SHP77 treated with DMSO at 0.1 percent for 48 hours (cell line): ENCODE results near the gene FASN.

Experiments
- DNase-seq: peaks from one replicate; lab custom pipeline; 2025; lab: John Stamatoyannopoulos, UW

The FASN gene

GRCh38 chr17:82117139-82118090 lies 19.4 kb upstream of the FASN start:
- DNase-seq: no peak

DNA sequence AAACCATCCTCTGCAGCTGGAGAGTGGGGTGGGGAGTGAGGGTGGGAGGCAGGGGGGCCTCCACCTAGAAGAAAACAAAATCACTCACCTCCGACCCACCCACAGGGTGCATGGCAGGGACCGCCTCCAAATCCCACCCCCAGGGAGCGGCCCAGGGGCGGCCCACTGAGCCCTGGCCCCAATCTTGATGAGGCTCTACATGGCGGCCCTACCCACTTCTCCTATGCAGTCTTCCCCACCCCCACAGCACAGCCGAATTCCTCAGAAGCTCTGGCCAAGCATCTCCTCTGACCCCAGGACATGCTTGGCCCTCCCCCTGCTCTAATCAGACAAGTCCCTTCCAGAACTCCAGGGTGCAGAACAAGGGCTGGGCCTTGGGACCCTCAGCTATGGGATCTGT lies 18.2 kb upstream of the FASN start:
- no peak for DNase-seq

DNA sequence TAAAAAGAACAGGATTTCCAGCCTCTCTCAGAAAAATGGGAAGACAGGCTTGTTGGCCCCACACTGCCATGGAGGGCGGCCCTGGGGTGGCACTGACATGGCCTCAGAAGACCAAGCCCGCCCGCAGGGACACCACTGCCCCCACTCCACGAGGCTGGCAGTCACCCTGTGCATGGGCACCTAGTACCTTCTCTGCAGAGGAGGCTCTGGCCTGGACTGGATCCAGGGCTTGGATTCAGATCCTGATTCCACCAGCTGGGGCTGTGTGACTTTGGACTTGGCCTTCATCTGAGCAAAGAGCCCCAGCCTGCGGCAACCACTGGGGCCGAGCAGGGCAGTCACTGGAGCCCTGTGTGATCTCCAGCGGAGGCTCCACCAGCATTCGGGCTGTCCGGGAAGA lies 16.8 kb upstream of the FASN start:
- no peak for DNase-seq

DNA sequence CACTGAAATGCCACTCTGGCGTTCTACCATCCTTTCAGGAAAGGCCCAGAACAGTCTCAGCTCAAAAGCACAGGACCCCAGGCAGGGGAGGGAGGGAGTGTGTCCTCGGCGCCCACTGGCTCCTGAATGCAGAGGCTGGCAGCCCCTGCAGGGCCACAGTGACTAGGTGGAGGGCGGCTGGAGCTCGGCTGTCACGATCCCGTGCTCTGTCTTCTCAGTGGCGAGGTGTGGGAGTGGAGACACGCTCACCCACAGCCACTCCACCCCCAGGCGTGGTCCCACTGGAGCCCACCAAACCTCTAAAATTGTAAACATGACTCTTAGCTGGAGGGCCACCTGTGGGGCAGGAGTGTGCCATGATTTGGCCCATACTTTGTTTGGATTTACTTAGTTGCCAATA lies 16.4 kb upstream of the FASN start:
- DNase-seq: no peak

DNA sequence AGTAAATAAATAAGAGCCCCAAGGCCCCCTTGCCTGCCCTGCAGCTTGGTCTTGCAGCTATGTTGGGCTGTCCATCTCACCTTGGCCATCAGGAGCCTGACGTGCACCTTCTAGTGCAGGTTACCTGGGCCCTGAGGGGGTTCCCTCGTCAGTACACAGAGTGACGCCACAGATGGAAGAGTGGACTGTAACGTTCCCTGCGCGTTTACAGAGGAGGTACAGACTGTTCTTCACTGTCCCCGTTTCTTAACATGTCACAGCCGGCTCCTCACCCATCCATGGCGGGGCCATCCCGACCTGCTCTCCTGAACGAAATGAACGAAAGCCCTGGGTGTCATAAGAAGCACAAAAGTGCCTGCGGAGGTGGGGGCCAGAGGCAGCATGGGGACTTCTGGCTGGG lies 15.9 kb upstream of the FASN start:
- DNase-seq: no peak

DNA sequence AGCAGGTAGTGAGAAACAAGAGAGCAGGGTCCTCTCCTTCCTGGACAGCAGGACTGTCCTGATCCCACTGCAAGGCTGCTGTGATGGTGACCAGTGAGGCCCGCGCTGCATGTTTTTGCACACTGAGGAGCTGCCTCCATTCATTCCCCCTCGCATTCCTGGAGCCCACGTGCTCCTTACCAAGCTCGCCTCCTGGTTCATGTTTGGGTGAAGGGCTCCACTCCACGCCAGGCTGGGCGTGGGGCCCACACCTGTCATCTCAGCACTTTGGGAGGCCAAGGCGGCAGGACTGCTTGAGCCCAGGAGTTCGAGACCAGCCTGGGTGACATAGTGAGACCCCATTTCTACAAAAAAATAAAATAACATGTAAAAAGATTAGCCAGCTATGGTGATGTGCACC lies 15.4 kb upstream of the FASN start:
- DNase-seq: no peak

- DNase-seq: no peak
Measured at GRCh38 chr17:82112914-82113311, 14.9 kb upstream of the FASN start.

GRCh38 chr17:82112181-82112913 lies 14.3 kb upstream of the FASN start:
- DNase-seq: no peak

DNA sequence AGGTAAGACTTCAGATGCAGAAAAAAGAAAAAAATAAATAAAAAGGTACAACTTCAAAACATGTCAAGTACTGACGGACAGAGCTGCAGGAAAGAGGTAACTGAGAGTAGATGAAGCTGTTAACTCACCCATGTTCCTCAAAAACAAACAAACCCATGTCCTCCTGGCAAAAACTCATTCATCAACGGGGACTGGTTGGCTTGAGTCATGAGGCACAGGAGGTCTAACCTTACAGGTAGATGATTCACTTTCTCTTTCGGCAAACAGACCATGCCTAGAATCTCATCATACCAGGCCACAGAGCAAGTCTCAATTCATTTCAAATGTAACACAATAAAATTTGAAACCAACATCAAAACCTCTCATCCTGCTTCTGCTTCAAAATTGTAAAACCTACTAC lies 12.3 kb upstream of the FASN start:
- DNase-seq: no peak

DNA sequence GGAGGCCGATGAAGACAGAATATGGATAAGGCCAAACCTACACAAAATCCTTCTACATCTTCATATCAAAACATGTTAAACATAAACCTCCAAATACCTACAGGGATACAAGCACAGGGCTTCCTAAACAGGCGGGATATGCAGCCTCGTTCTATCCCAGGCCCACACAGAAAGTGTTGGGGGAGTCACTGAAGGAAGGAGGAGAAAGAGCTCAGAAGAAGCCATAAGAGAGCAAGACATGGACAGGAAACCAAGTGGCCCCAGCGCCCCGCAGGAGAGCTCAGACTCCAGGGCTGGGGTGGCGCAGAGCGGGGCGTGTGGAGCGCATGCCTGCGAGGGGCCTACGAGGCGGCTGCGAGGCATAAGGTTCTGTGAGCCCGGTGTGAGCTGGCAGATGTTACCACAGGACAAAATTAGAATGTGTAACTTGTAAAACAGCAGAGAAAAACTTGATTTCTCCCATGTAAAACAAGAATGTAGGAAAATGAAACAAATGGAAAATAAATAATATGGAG lies 11.0 kb upstream of the FASN start:
- DNase-seq: no peak

DNA sequence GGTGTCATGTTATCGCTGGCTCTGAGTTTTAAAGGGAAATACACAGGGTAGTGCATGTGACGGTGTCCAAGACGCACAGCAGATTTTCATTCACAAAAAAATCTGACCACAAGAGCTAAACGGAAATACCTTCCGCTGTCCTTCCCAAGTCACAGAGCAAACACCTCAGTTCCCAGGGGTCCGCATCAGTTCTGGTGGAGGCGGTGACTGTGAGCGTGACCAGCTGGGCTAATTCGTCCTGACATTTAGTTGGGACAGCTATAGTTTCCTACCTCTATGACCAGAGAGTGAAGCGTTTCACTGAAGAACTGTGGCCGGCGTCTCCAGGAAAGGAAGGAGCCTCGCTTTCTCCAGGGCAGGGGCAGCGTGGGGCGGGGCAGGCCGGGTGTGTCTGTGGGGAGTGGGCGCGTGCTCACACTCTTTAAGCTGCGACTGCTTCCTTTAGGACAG lies 10.5 kb upstream of the FASN start:
- no peak for DNase-seq

DNA sequence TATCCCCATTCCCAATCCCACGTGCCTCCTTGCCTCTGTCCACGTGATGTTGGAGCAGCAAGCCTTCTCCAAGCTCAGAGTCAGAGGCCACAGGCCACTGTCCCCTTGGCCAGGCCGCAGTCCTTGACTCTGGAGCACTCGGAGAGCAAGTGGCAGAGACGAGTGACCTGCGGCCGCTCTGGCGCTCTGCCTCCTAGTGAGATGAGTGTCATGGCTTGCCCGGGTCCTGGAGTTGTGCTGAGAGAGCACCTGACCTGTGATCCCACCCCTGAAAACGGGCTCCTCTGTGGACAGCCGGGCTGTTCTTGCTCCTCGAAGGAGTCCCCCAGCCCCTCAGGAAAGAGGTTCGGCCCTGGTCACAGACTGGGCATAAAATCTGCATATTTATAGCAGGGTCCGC lies 10.0 kb upstream of the FASN start:
- DNase-seq: no peak

- DNase-seq: no peak
Measured at GRCh38 chr17:82107341-82107860, 9.4 kb upstream of the FASN start.

- no peak for DNase-seq
Measured at GRCh38 chr17:82106688-82107305, 8.8 kb upstream of the FASN start.

DNA sequence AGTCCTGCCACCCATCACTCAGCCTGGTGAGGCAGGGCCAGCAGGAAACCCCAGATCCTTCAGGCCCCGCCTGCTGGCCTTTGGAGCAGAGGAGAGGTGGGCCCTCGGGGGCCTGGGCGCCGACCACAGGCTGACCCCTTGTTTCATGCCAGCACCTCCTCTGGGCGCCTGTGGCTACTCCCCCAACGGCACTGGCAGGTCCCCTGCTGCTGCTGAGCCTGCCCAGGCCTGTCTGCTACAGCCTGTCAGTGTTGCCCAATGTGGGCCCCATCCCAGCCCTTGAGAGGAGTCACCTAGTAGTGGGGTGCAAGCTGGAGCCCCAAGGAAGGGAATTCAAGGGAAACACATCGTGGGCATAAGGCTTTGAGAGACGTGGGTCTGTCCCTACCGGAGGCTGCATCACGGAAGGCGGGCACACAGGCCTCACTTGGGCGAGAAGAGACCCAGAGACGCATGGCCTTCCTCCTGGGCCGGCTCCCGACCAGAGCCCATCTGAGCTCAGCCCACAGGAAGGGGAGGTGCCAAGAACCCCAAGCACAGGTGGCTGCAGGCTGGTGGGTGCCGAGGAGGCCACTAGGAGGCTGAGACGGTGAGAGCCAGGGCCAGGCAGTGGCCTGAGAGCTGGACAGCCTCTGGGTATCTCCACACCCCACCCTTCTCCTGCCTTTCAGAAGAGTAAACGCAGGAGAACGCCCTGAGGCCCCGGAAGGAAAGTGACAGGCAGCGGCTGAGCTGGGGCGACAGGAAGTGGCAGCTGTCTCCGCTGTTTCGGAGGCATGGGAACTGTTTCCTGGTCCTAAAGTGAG lies 8.0 kb upstream of the FASN start:
- peak; percentile 90 for DNase-seq

- DNase-seq: no peak
Measured at GRCh38 chr17:82105417-82105881, 7.4 kb upstream of the FASN start.

- DNase-seq: no peak
Measured at GRCh38 chr17:82104797-82105416, 6.9 kb upstream of the FASN start.

DNA sequence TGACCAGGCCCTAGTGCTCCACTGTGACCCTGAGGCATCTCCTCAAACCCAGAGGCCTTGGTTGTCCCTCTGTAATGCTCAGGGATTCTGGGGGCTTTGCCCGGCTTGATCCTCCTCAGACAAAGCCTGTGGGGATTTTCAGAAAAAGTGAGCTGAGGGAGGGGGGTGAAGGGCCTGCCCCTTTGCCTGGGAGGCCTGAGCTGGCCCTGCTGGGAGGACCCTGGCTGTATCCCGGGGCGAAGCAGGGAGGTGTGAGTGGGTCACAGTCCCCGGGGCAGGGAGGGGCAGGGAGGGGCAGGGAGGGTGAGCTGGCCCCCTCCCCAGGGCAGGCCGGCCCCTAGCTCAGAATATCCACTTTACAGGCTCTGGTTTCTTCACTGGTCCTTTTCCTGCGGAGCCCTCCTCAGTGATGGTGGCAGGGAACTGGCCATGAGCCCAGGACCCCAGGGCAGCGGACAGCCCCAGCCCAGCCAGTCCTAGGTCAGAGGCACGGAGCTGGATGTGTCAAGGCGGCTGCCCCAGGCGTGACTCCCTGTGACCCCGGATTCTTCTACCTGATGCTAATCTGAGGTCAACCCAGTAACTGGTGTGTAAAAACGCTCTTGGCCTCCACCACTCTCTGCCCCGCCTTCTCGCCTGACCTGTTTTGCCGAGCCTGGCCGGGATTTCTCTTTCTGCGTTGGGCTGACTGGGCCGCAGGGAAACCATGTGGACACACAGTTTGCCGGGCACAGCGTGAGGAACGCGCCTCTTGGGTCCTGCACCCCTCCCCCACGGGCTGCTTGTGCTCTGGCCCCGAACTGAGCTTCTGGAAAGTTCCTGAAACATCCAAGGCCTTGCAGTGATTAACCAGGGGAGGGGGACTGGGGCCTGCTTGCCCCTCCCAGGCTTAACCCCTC lies 5.8 kb upstream of the FASN start:
- no peak for DNase-seq

- no peak for DNase-seq
Measured at GRCh38 chr17:82101767-82102679, 4.0 kb upstream of the FASN start.
